Fibroblast of villous mesenchyme (primary cell): ENCODE measurements around the gene ATXN10. TPM values are rescaled to one million over a fixed set of nuclear protein-coding genes. Genes with fewer than 3 reads are reported as not detected.

Experiments used
- DNase-seq: peaks from one replicate; pipeline ENCODE4 v3.0.0-alpha.2; 2010; ENCODE audit warnings: low read depth
- H3K4me3 ChIP-seq: 2 replicates; pipeline ENCODE4 v1.5.1; 2011; ENCODE audit warnings: low read depth, mild to moderate bottlenecking, low read length
- total RNA-seq: library from RNA; depleted of rRNA; stranded (reverse); fragments of >200 nt; gene quantifications from 2 replicates; pipeline ENCODE4 v1.2.3, GENCODE V29; 2012
- TF ChIP-seq, protein P1 (sequence below): IDR thresholded peaks from 2 replicates; pipeline ENCODE4 v1.5.1; 2012; ENCODE audit warnings: low read depth, mild to moderate bottlenecking, low read length; ENCODE audit not compliant: insufficient read depth

ATXN10 gene
- total RNA-seq, 1 donor = 190 TPM

DNA sequence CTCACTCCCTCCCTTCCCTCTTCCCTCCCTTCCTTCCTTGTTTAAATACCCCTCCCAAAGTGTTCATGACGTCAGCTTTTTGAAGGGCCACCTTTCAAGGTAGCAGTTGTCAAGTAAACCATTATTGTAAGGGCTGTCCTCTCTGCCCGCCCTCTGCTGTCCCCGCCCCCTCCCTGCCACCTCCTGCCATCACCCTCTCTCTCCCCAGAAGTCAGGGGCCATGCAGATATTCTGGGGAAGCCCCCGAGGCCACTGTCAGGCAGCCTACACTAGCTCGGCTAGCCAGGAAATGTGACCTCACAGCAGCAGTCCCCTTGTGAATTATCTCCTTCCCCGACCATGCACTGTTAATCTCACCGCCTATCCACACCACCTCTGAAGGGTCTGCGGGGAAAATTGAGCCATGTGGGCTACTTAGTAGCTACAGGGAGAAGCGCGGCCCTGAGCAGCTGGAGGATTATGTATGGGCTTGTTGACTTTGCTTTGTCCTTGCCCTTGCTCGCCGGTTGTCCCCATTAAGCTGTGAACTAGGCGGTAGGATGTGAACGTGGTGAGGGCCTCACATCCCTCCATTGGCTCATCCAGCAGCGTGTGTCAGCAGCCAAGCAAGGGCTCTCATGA is 42.1 kb upstream of the ATXN10 start:
- no peak overlapping the region for H3K4me3 ChIP-seq
- TF ChIP-seq, protein P1, sequence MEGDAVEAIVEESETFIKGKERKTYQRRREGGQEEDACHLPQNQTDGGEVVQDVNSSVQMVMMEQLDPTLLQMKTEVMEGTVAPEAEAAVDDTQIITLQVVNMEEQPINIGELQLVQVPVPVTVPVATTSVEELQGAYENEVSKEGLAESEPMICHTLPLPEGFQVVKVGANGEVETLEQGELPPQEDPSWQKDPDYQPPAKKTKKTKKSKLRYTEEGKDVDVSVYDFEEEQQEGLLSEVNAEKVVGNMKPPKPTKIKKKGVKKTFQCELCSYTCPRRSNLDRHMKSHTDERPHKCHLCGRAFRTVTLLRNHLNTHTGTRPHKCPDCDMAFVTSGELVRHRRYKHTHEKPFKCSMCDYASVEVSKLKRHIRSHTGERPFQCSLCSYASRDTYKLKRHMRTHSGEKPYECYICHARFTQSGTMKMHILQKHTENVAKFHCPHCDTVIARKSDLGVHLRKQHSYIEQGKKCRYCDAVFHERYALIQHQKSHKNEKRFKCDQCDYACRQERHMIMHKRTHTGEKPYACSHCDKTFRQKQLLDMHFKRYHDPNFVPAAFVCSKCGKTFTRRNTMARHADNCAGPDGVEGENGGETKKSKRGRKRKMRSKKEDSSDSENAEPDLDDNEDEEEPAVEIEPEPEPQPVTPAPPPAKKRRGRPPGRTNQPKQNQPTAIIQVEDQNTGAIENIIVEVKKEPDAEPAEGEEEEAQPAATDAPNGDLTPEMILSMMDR = no peak
- no peak for DNase-seq

DNA sequence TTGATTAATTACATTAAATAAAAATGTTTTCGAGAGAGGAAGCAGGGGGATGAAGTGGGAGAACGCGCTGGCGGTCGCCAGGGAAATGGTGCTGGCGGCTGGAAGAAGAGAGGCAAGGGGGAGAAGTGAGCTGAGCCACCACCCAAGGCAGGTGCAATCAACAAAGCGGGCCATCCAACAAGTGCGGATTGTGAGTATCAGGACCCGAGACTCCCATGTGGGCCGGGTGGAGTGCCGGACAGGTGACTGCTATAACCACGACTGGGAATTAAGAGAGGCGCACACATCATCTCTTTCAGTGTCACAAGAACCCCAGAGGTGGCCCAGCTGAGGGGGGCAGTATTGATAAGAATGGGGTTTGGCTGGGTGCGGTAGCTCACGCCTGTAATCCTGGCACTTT is 41.2 kb upstream of the ATXN10 start:
- no peak for DNase-seq
- TF ChIP-seq, protein P1 = no peak
- H3K4me3 ChIP-seq = no peak overlapping the region

DNA sequence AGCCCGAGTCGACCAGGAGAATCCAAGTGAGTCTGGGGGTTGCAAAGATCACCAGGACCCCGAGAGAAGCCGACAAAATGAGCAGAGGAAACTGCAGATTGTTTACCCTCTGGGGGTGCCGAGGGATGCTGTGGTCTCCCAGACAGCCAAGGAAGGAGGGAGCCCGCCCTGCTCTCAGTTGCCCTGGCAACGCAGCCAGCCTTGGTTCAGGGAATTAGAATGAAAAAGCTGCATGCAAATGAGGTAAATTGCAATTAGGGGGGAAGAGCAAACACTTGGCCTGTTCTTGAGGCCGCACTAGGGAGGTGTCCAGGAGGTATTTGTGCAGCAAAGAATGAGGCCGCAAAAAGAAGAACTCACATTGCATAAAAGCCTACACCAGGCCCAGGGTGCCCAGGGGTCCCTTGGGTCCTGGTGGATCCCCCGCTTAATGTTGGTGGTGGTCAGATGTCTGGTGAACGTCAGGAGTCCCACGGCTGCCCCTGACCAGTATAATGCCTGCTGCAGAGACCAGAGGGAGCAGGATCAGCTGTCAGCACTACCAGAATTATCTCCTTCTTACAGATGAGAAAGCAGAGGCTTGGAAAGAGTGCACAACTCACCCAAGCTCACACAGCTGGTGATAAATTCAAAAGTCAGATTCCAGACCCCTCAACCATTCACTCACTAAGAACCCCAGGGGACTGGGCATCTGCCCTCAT is 40.3 kb upstream of the ATXN10 start:
- no peak for DNase-seq
- TF ChIP-seq, protein P1 = no peak
- H3K4me3 ChIP-seq = no peak overlapping the region

DNA sequence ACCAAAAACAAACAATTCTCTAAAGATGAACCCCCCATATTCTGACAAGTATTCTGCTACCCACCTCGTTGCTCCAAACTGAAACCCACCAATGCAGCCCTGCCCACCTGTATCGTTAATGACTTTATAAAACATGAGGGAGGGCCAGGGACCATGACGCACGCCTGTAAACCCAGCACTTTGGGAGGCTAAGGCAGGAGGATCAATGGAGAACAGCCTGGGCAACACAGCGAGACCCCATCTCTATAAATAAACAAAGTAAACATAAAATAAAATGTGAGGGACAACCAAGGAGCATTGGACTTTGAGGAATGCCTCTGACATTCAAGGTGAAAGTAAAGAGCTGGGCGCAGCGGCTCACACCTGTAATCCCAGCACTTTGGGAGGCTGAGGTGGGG is 39.8 kb upstream of the ATXN10 start:
- TF ChIP-seq, protein P1 = no peak
- no peak for DNase-seq
- no peak overlapping the region for H3K4me3 ChIP-seq

DNA sequence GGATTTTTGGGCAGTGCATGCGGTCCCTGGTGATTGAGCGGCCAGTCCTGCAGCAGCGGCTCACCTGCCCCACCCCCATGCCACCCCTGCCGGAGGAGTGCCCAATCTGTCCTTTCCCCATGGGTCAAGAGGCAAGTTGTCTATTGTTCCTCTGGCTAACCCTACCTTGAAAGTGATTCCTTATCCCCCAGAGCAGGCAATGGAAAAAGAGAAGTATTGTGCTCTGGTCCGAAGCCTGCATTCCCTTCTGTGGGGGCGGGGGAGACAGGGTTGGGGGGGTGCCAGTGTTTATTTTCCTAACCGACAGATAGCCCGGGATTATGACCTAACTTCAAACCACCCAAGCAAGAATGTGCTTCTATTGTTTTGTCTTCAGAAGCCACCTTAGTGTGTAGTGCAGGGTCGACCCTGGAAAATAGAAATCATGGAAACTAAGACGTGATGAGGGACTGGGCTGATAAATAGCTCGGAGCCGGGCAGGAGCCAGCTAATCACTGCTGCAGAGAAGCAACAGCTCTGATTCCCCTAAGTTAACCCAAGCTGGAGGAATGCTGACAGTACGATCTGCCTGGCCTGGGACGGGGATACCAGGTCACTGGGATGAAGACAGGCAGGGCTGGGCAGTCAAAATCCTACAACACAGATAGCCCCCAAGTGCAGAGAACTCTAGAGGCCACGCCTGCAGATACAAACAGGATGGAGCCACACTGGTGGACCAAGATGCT is 38.7 kb upstream of the ATXN10 start:
- no peak overlapping the region for H3K4me3 ChIP-seq
- TF ChIP-seq, protein P1 = no peak
- DNase-seq = no peak

DNA sequence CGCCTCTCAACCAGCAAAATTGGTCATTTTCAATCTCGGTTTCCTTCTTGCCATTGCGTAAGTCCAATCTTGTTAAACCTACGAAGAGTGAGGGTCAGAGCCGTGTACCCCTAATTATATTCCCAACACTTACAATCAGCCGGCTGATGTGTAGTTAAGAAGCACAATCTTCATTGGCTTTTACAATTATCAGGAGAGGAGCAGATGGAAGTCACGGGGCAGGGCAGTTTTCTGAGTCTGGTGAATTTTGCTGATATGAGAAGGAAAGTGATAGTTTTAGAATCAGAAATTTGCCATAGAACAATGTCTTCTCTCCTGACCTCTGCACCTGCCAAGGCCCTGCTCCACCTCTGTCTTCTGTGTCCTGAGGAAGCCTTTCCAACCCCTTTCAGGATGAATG is 35.0 kb upstream of the ATXN10 start:
- H3K4me3 ChIP-seq = no peak overlapping the region
- no peak for DNase-seq
- TF ChIP-seq, protein P1 = no peak
